H1 (cell line): ENCODE results near the gene ADIPOR1.

Experiments used
- BRCA1 ChIP-seq: IDR thresholded peaks from 2 replicates; pipeline ENCODE4 v1.6.1; 2012; ENCODE audit warnings: low read depth, low read length, improper control_type of control experiment
- CBX8 ChIP-seq: fragments of 300-800, 300-1000 bp; sonication (generic); IDR thresholded peaks from 2 replicates; pipeline ENCODE4 v1.7.1; 2016; ENCODE audit warnings: low read depth, low read length, borderline replicate concordance
- CREB1 ChIP-seq: IDR thresholded peaks from 2 replicates; pipeline ENCODE4 v1.6.1; 2012; ENCODE audit warnings: inconsistent platforms
- KDM4A ChIP-seq: IDR thresholded peaks from one replicate; pipeline ENCODE4 v1.7.1; 2012; ENCODE audit warnings: low read depth, mild to moderate bottlenecking, moderate library complexity, low read length, inconsistent platforms; ENCODE audit not compliant: severe bottlenecking
- POLR2A ChIP-seq, 2 experiments: IDR thresholded peaks; 1 replicate in 1 of 2; 2 replicates in 1 of 2; pipeline ENCODE4 v1.6.1; 2011; ENCODE audit warnings: low read depth in 2 of 2, low read length in 2 of 2, mild to moderate bottlenecking in 2 of 2; ENCODE audit errors: control extremely low read depth in 1 of 2
- POLR2AphosphoS5 ChIP-seq: IDR thresholded peaks from 2 replicates; pipeline ENCODE4 v1.6.1; 2011; ENCODE audit warnings: low read depth, low read length
- RAD21 ChIP-seq, 2 experiments: IDR thresholded peaks in 1 of 2; conservative IDR thresholded peaks in 1 of 2; 2 replicates each; pipeline ENCODE4 v1.6.1; 2011; ENCODE audit warnings: low read depth in 2 of 2, low read length in 2 of 2, improper control_type of control experiment in 1 of 2, inconsistent platforms in 1 of 2, mild to moderate bottlenecking in 1 of 2, moderate library complexity in 1 of 2
- SP1 ChIP-seq: IDR thresholded peaks from 2 replicates; pipeline ENCODE4 v1.6.1; 2011; ENCODE audit warnings: low read depth, low read length
- TF ChIP-seq, protein P1 (sequence below), 3 experiments: IDR thresholded peaks; 1 replicate in 2 of 3; 2 replicates in 1 of 3; pipeline versions ENCODE4 v1.5.1 to v1.6.1; 2011; ENCODE audit warnings: low read length in 3 of 3, mild to moderate bottlenecking in 3 of 3, inconsistent platforms in 2 of 3, low read depth in 1 of 3, moderate library complexity in 1 of 3; ENCODE audit not compliant: insufficient read depth in 1 of 3; ENCODE audit errors: control extremely low read depth in 1 of 3

DNA sequence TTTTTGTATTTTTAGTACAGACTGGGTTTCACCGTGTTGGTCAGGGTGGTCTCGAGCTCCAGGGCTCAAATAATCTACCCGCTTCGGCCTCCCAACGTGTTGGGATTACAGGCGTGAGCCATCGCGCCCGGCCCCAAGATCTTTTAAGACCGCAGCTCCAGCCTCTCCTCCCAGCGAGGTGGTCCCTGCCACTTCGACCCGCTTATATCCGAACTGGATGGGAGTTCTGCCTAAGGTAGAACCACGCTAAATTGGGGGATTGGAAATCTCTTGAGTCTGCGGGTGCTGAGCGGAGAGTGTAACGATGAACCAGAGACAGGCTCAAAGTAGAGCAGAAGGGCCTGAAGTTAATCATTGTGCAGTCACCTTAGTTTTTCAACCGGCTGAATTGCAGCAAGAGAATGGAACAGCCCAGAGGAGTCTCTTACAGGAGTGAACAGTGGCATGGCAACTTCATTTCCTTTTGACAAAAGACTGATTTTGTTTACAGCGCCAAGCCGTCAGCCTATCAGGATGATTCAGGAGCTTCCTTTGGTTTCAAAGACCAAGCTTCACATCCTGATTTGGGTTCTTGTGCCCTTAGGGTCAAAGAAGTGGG is 9.7 kb upstream of the ADIPOR1 start:
- TF ChIP-seq, protein P1, sequence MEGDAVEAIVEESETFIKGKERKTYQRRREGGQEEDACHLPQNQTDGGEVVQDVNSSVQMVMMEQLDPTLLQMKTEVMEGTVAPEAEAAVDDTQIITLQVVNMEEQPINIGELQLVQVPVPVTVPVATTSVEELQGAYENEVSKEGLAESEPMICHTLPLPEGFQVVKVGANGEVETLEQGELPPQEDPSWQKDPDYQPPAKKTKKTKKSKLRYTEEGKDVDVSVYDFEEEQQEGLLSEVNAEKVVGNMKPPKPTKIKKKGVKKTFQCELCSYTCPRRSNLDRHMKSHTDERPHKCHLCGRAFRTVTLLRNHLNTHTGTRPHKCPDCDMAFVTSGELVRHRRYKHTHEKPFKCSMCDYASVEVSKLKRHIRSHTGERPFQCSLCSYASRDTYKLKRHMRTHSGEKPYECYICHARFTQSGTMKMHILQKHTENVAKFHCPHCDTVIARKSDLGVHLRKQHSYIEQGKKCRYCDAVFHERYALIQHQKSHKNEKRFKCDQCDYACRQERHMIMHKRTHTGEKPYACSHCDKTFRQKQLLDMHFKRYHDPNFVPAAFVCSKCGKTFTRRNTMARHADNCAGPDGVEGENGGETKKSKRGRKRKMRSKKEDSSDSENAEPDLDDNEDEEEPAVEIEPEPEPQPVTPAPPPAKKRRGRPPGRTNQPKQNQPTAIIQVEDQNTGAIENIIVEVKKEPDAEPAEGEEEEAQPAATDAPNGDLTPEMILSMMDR (IDR thresholded peaks at IDR 0.05; ENCODE audit: control extremely low read depth in 1 of 3, insufficient read depth in 1 of 3, low read depth in 1 of 3, low read length in 3 of 3) = no peak
- TF ChIP-seq POLR2AphosphoS5 = no peak
- no peak for TF ChIP-seq POLR2A (IDR thresholded peaks at IDR 0.05; ENCODE audit: control extremely low read depth in 1 of 2, low read depth in 2 of 2, low read length in 2 of 2)
- no peak for TF ChIP-seq BRCA1
- TF ChIP-seq RAD21 (IDR thresholded peaks at IDR 0.05 in 1 of 2, conservative IDR thresholded peaks at IDR 0.05 in 1 of 2; ENCODE audit: low read depth in 2 of 2, low read length in 2 of 2) = no peak
- TF ChIP-seq CBX8 = no peak
- TF ChIP-seq CREB1 = no peak
- TF ChIP-seq SP1 = no peak
- peak; percentile 66 for TF ChIP-seq KDM4A
